Heart left ventricle (tissue), 16 donors: ENCODE measurements around the gene TBXA2R. TPM values are rescaled to one million over a fixed set of nuclear protein-coding genes. Genes with fewer than 3 reads are reported as not detected.
A peak's percentile ranks its signal among the peaks of the same experiment; 100 is the strongest.

Experiments
- ATAC-seq, 4 donors: fragments of 200-7000 bp; cut with Tn5 transposase; one replicate each; pipeline ENCODE4 v1.9.1; 2020 to 2022; ENCODE audit warnings: moderate library complexity in 4 of 4, mild to moderate bottlenecking in 3 of 4, moderate number of reproducible peaks in 1 of 4
- DNase-seq, 5 donors: peaks; one replicate each; pipeline ENCODE4 v3.0.0-alpha.2; 2020
- H3K27ac ChIP-seq, 12 donors: fragments of 200-600 bp; sonication (generic) in 4 of 12; one replicate each; pipeline versions ENCODE4 v1.5.0 to v1.8.0; 2016 to 2022; ENCODE audit warnings: mild to moderate bottlenecking in 2 of 12
- H3K27me3 ChIP-seq, 9 donors: fragments of 200-600 bp; sonication (generic) in 2 of 9; one replicate each; pipeline versions ENCODE4 v1.5.1 to v1.8.0; 2016 to 2022; ENCODE audit warnings: mild to moderate bottlenecking in 3 of 9
- H3K36me3 ChIP-seq, 9 donors: fragments of 200-600 bp; sonication (generic) in 2 of 9; one replicate each; pipeline versions ENCODE4 v1.5.0 to v1.8.0; 2018 to 2022; ENCODE audit warnings: mild to moderate bottlenecking in 2 of 9
- H3K4me1 ChIP-seq, 12 donors: fragments of 200-600 bp; sonication (generic) in 4 of 12; one replicate each; pipeline versions ENCODE4 v1.5.0 to v1.8.0; 2016 to 2022; ENCODE audit warnings: mild to moderate bottlenecking in 3 of 12
- H3K4me3 ChIP-seq, 12 donors: fragments of 200-600 bp; sonication (generic) in 4 of 12; one replicate each; pipeline versions ENCODE4 v1.5.0 to v1.8.0; 2017 to 2022; ENCODE audit warnings: mild to moderate bottlenecking in 9 of 12, moderate library complexity in 4 of 12
- H3K9me3 ChIP-seq, 12 donors: fragments of 200-600 bp; sonication (generic) in 4 of 12; one replicate each; pipeline versions ENCODE4 v1.5.0 to v1.8.0; 2016 to 2022; ENCODE audit warnings: mild to moderate bottlenecking in 1 of 12
- CTCF ChIP-seq, 12 donors: fragments of 200-600 bp; sonication (generic) in 4 of 12; IDR thresholded peaks; one replicate each; pipeline versions ENCODE4 v1.5.0 to v1.8.0; 2018 to 2022; ENCODE audit warnings: antibody characterized with exemption in 12 of 12, mild to moderate bottlenecking in 5 of 12
- POLR2A ChIP-seq, 2 donors: fragments of 450-650 bp; IDR thresholded peaks; one replicate each; pipeline ENCODE4 v1.6.1; 2017; ENCODE audit warnings: antibody characterized with exemption in 2 of 2, mild to moderate bottlenecking in 2 of 2, moderate library complexity in 2 of 2
- WGBS, 4 donors: extraction: QIAGEN DNeasy Blood & Tissue Kit in 2 of 4; methylation state at CpG; one replicate each; pipeline versions ENCODE4 v1.1.5 to v1.1.7; 2013 to 2018; 5-methylcytosine and 5-hydroxymethylcytosine counted together
- intact Hi-C, 10 donors: fragments of 100-400 bp; cut with DNase I; formaldehyde crosslinking; loops; one replicate each; pipeline versions ENCODE4 v1.11.1 to v1.14.2; 2022
- polyA plus RNA-seq, 2 donors: library from polyadenylated mRNA; stranded (reverse); fragments of 200-250 nt; gene quantifications; one replicate each; pipeline ENCODE4 v1.2.3, GENCODE V29; 2013
- total RNA-seq, 9 donors: library from RNA; depleted of rRNA in 2 of 9; stranded (reverse); fragments of >200 nt in 2 of 9; fragmentation: NEBNext Ultra II Directional in 3 of 9; extraction: Animal tissue kit (Norgen Biotek cat#: 25700) in 3 of 9; gene quantifications; one replicate each; pipeline versions ENCODE4 v1.1.0 to v1.2.4, GENCODE V29; 2016 to 2023
- donor health status: ischemic (EF 13 %, LVEDD 7.1; RV severe dilation, severe dysfunction).
- donor health status: healthy with polysubstance abuse.
- donor health status: DM: no; HTN: yes; CAD: no.
- donor health status: DM: no; HTN: no; CAD: no.
- donor health status: ischemic (EF 25% LVEDD 6.9; RV normal size, moderate dysfunction).
- donor health status: ischemic (EF 25% LVEDD 5.7; RV mildly dilated, moderate dysfunction).
- donor health status: healthy.
- donor health status: DM: yes; HTN: yes; CAD: no.
- donor health status: ischemic (EF 35%, LVEDD 5.7; RV mildly dilated, moderate dysfunction).
- donor health status: nonischemic (EF 11% LVEDD 7.7; RV severe dilation, severe dysfunction).
- donor health status: DM: yes; HTN: yes; CAD: no.
- donor health status: PGD.
- donor health status: ischemic (EF 29% LVEDD 5.4; RV normal size, mild dysfunction).
- donor health status: nonischemic (EF 23%, LVEDD 6.1; RV moderate dilation, normal function).

The TBXA2R gene
- total and polyA plus RNA-seq, 11 donors: 1.9 to 5.1 (median 2.9) TPM

- TF ChIP-seq POLR2A (IDR thresholded peaks at IDR 0.05) (no peak), CTCF (IDR thresholded peaks at IDR 0.05) (no peak)
- peak overlapping the region; percentile 78 to 100 (median 88) for H3K4me3 ChIP-seq
- intact Hi-C loops: loop anchor here in 1 of 10 donors (2.0 kb wide), 1 partner anchor 53 kb away; the partner anchor contains the start of gene HMG20B
- H3K4me1 ChIP-seq: peaks cover 0 to 28% (median 19%) of the 10 kb centered on the region in 12 donors
- no peak for DNase-seq
- WGBS, 4 donors: 0 to 2% (median 1%) methylated on average over 21 of the region's 21 CpGs
- no peaks in the 10 kb centered on the region for H3K27me3 ChIP-seq
- peaks cover 0 to 31% (median 16%) of the 10 kb centered on the region in 9 donors for H3K36me3 ChIP-seq
- H3K9me3 ChIP-seq: no peaks in the 10 kb centered on the region
- ATAC-seq: peak in 1 of 4 donors; percentile 2
- H3K27ac ChIP-seq: peak overlapping the region; percentile 77 to 100 (median 94)
These were observed 19.4 kb upstream of the TBXA2R start for GRCh38 chr19:3625996-3626472.

- Histone ChIP-seq H3K27me3 (no peaks in the 10 kb centered on the region), H3K9me3 (no peaks in the 10 kb centered on the region), H3K4me1 (peaks cover 0 to 28% (median 19%) of the 10 kb centered on the region in 12 donors), H3K36me3 (peaks cover 0 to 43% (median 16%) of the 10 kb centered on the region in 9 donors), H3K4me3 (no peak overlapping the region), H3K27ac (no peak overlapping the region)
- intact Hi-C loops: no loop called here
- ATAC-seq (no peak), DNase-seq (no peak)
- no peak for TF ChIP-seq POLR2A (IDR thresholded peaks at IDR 0.05)
- no peak for TF ChIP-seq CTCF (IDR thresholded peaks at IDR 0.05)
- WGBS, 4 donors: 92 to 93% (median 93%) methylated on average over 22 to 34 of the region's 34 CpGs
These were observed 17.0 kb upstream of the TBXA2R start for GRCh38 chr19:3623716-3624115.

GRCh38 chr19:3622224-3622623, 15.5 kb upstream of the TBXA2R start:
- intact Hi-C loops: no loop called here

GRCh38 chr19:3621689-3622088, 15.0 kb upstream of the TBXA2R start:
- Histone ChIP-seq H3K27ac (no peak overlapping the region), H3K4me3 (no peak overlapping the region), H3K9me3 (no peaks in the 10 kb centered on the region), H3K4me1 (peaks cover 0 to 39% (median 19%) of the 10 kb centered on the region in 12 donors), H3K36me3 (peaks cover 0 to 52% (median 19%) of the 10 kb centered on the region in 9 donors), H3K27me3 (no peaks in the 10 kb centered on the region)
- no peak for ATAC-seq
- WGBS, 4 donors: 94 to 96% (median 95%) methylated on average over 13 to 15 of the region's 15 CpGs
- intact Hi-C loops: no loop called here
- no peak for TF ChIP-seq POLR2A (IDR thresholded peaks at IDR 0.05)
- no peak for TF ChIP-seq CTCF (IDR thresholded peaks at IDR 0.05)
- no peak for DNase-seq

More at GRCh38 chr19:3622224-3622623, 15.5 kb upstream of the TBXA2R start:
- H3K27ac ChIP-seq: no peak overlapping the region
- peaks cover 0 to 39% (median 20%) of the 10 kb centered on the region in 12 donors for H3K4me1 ChIP-seq
- WGBS, 4 donors: 80 to 87% (median 83%) methylated on average over 12 of the region's 12 CpGs
- DNase-seq: no peak
- no peaks in the 10 kb centered on the region for H3K9me3 ChIP-seq
- H3K27me3 ChIP-seq: no peaks in the 10 kb centered on the region
- TF ChIP-seq POLR2A (IDR thresholded peaks at IDR 0.05): no peak
- no peak for TF ChIP-seq CTCF (IDR thresholded peaks at IDR 0.05)
- no peak for ATAC-seq
- peaks cover 0 to 46% (median 16%) of the 10 kb centered on the region in 9 donors for H3K36me3 ChIP-seq
- no peak overlapping the region for H3K4me3 ChIP-seq
